Measurements from ENCODE around the gene HAUS2.
A peak's percentile ranks its signal among the peaks of the same experiment; 100 is the strongest.

DNA sequence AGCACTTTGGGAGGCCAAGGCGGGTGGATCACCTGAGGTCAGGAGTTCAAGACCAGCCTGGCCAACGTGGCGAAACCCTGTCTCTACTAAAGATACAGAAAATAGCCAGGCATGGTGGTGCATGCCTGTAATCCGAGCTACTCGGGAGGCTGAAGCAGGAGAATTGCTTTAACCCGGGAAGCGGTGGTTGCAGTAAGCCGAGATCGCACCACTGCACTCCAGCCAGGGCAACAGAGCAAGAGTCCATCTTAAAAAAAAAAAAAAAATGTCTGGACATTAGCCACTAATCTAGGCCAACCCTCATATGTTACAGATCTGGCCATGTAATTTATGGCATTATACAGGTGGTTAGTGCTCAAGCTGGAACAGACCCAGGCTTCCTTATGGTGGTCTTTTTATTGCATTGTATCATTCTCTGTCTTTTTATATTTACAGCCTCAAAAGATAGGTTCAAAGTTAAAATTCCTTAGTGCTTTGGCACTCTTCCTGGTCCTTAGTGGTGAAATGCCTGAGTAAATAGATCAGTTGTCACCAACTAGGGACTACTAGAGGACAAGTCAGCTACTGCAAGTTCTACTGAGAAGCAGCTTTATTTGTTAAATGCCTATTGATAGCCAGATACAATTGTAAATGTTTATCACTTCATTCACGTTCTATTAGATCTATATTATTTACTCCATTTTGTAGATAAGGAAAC is 42.7 kb downstream of the HAUS2 start:
- TF ChIP-seq, protein P1, sequence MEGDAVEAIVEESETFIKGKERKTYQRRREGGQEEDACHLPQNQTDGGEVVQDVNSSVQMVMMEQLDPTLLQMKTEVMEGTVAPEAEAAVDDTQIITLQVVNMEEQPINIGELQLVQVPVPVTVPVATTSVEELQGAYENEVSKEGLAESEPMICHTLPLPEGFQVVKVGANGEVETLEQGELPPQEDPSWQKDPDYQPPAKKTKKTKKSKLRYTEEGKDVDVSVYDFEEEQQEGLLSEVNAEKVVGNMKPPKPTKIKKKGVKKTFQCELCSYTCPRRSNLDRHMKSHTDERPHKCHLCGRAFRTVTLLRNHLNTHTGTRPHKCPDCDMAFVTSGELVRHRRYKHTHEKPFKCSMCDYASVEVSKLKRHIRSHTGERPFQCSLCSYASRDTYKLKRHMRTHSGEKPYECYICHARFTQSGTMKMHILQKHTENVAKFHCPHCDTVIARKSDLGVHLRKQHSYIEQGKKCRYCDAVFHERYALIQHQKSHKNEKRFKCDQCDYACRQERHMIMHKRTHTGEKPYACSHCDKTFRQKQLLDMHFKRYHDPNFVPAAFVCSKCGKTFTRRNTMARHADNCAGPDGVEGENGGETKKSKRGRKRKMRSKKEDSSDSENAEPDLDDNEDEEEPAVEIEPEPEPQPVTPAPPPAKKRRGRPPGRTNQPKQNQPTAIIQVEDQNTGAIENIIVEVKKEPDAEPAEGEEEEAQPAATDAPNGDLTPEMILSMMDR (IDR thresholded peaks at IDR 0.05; ENCODE audit: poor library complexity), result peak; percentile 22
- TF ChIP-seq EZH2 (IDR thresholded peaks at IDR 0.05; ENCODE audit: borderline replicate concordance), result no peak
- TF ChIP-seq EZH2phosphoT487 (IDR thresholded peaks at IDR 0.05; ENCODE audit: low read depth, severe bottlenecking, unreplicated experiment), result no peak

All from hepatocyte (in vitro differentiated cells).